ENCODE results near the gene SLC25A36.

GRCh38 chr3:140906785-140907184 is 34.9 kb upstream of the SLC25A36 start:
- TF ChIP-seq CTCF (IDR thresholded peaks at IDR 0.05; ENCODE audit: low read depth, low read length, missing input control) (no peak), JUND (IDR thresholded peaks at IDR 0.05) (no peak)
